ENCODE results near the gene RIC8A. TPM values are rescaled to one million over a fixed set of nuclear protein-coding genes. Genes with fewer than 3 reads are reported as not detected.

The RIC8A gene
- total RNA-seq, 2 donors from 2014 or later, result 77.1 to 92.6 TPM

DNA sequence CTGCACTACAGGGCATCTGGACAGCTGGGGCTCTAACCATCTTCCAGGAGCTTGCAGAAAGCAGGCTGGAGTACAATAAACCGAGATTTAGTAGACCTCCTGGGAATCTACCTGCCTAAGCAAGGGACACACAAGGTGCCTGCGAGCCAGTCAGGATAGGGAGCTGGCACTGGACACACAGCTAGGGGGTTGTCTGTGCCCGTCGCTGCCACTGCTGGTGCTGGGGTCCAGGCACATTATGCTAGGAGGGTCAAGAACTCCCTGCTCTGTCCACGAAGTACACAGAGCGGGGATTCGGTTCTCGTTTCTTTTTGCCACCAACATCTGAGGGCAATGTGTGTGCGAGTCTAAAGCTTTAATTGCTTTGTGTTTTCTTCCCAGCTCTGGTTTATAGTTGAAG lies 4.2 kb downstream of the RIC8A start:
- H3K36me3 Mint-ChIP-seq (ENCODE audit: low read depth), result peaks cover 54% of the 10 kb centered on the region
- H3K4me3 Mint-ChIP-seq, result no peak overlapping the region
- H3K9me3 Mint-ChIP-seq, result no peaks in the 10 kb centered on the region
- H3K27me3 Mint-ChIP-seq (ENCODE audit: insufficient read depth), result no peaks in the 10 kb centered on the region
- no peak overlapping the region for H3K27ac ChIP-seq (ENCODE audit: low read depth, low read length)
- H3K27me3 ChIP-seq (ENCODE audit: control insufficient read depth, insufficient read depth, low read length, poor library complexity, severe bottlenecking), result no peaks in the 10 kb centered on the region
- no peaks in the 10 kb centered on the region for H3K9me3 ChIP-seq (ENCODE audit: control insufficient read depth, low read length)
- peaks cover 12% of the 10 kb centered on the region for H3K4me1 Mint-ChIP-seq
- H3K9ac ChIP-seq (ENCODE audit: extremely low read depth, low read length, poor library complexity, severe bottlenecking), result no peak overlapping the region
- peaks cover 14% of the 10 kb centered on the region for H3K4me1 ChIP-seq (ENCODE audit: control insufficient read depth, insufficient read depth, low read length)
- no peak for DNase-seq
- H3K27ac Mint-ChIP-seq, result no peak overlapping the region
- WGBS, 2 experiments (ENCODE audit: insufficient coverage in 1 of 2, insufficient read length in 1 of 2), result 87 to 92% methylated on average over 7 to 9 of the region's 9 CpGs
- TF ChIP-seq, protein P1, sequence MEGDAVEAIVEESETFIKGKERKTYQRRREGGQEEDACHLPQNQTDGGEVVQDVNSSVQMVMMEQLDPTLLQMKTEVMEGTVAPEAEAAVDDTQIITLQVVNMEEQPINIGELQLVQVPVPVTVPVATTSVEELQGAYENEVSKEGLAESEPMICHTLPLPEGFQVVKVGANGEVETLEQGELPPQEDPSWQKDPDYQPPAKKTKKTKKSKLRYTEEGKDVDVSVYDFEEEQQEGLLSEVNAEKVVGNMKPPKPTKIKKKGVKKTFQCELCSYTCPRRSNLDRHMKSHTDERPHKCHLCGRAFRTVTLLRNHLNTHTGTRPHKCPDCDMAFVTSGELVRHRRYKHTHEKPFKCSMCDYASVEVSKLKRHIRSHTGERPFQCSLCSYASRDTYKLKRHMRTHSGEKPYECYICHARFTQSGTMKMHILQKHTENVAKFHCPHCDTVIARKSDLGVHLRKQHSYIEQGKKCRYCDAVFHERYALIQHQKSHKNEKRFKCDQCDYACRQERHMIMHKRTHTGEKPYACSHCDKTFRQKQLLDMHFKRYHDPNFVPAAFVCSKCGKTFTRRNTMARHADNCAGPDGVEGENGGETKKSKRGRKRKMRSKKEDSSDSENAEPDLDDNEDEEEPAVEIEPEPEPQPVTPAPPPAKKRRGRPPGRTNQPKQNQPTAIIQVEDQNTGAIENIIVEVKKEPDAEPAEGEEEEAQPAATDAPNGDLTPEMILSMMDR (conservative IDR thresholded peaks at IDR 0.05), result no peak
- H3K4me3 ChIP-seq (ENCODE audit: low read length), result no peak overlapping the region
- H3K36me3 ChIP-seq (ENCODE audit: control insufficient read depth, insufficient read depth, low read length), result peaks cover 68% of the 10 kb centered on the region

- no peak overlapping the region for H3K4me3 Mint-ChIP-seq
- H3K27ac ChIP-seq (ENCODE audit: low read depth, low read length), result no peak overlapping the region
- H3K4me1 ChIP-seq (ENCODE audit: control insufficient read depth, insufficient read depth, low read length), result peaks cover 14% of the 10 kb centered on the region
- H3K36me3 ChIP-seq (ENCODE audit: control insufficient read depth, insufficient read depth, low read length), result peaks cover 68% of the 10 kb centered on the region
- no peak overlapping the region for H3K4me3 ChIP-seq (ENCODE audit: low read length)
- 95 to 98% methylated on average over 9 to 17 of the region's 17 CpGs for WGBS, 2 experiments (ENCODE audit: insufficient coverage in 1 of 2, insufficient read length in 1 of 2)
- H3K9me3 Mint-ChIP-seq, result no peaks in the 10 kb centered on the region
- H3K9ac ChIP-seq (ENCODE audit: extremely low read depth, low read length, poor library complexity, severe bottlenecking), result no peak overlapping the region
- no peak for DNase-seq
- H3K36me3 Mint-ChIP-seq (ENCODE audit: low read depth), result peaks cover 54% of the 10 kb centered on the region
- no peaks in the 10 kb centered on the region for H3K27me3 Mint-ChIP-seq (ENCODE audit: insufficient read depth)
- TF ChIP-seq, protein P1 (conservative IDR thresholded peaks at IDR 0.05), result no peak
- no peaks in the 10 kb centered on the region for H3K27me3 ChIP-seq (ENCODE audit: control insufficient read depth, insufficient read depth, low read length, poor library complexity, severe bottlenecking)
- no peaks in the 10 kb centered on the region for H3K9me3 ChIP-seq (ENCODE audit: control insufficient read depth, low read length)
- H3K4me1 Mint-ChIP-seq, result peaks cover 12% of the 10 kb centered on the region
- no peak overlapping the region for H3K27ac Mint-ChIP-seq
Observed at GRCh38 chr11:212150-213100, 4.9 kb downstream of the RIC8A start.

- no peaks in the 10 kb centered on the region for H3K27me3 Mint-ChIP-seq (ENCODE audit: insufficient read depth)
- Histone ChIP-seq H3K9me3 (ENCODE audit: control insufficient read depth, low read length) (no peaks in the 10 kb centered on the region), H3K36me3 (ENCODE audit: control insufficient read depth, insufficient read depth, low read length) (peaks cover 68% of the 10 kb centered on the region), H3K9ac (ENCODE audit: extremely low read depth, low read length, poor library complexity, severe bottlenecking) (no peak overlapping the region), H3K27me3 (ENCODE audit: control insufficient read depth, insufficient read depth, low read length, poor library complexity, severe bottlenecking) (no peaks in the 10 kb centered on the region), H3K4me1 (ENCODE audit: control insufficient read depth, insufficient read depth, low read length) (peaks cover 14% of the 10 kb centered on the region), H3K4me3 (ENCODE audit: low read length) (no peak overlapping the region), H3K27ac (ENCODE audit: low read depth, low read length) (no peak overlapping the region)
- H3K27ac Mint-ChIP-seq, result no peak overlapping the region
- TF ChIP-seq, protein P1 (conservative IDR thresholded peaks at IDR 0.05), result no peak
- H3K9me3 Mint-ChIP-seq, result no peaks in the 10 kb centered on the region
- H3K36me3 Mint-ChIP-seq (ENCODE audit: low read depth), result peaks cover 54% of the 10 kb centered on the region
- DNase-seq, result no peak
- 81 to 97% methylated on average over 3 to 4 of the region's 4 CpGs for WGBS, 2 experiments (ENCODE audit: insufficient coverage in 1 of 2, insufficient read length in 1 of 2)
- no peak overlapping the region for H3K4me3 Mint-ChIP-seq
- peaks cover 12% of the 10 kb centered on the region for H3K4me1 Mint-ChIP-seq
Observed at GRCh38 chr11:213111-213510, 5.6 kb downstream of the RIC8A start.
